Aorta (tissue), 5 donors: Measurements from ENCODE around the gene AGO1. TPM values are rescaled to one million over a fixed set of nuclear protein-coding genes. Genes with fewer than 3 reads are reported as not detected.

Source experiments
- ATAC-seq: fragments of 200-7000 bp; cut with Tn5 transposase; one replicate; pipeline ENCODE4 v1.9.1; 2022; ENCODE audit warnings: moderate library complexity; ENCODE audit not compliant: low FRiP score
- DNase-seq, 2 donors: peaks; one replicate each; pipeline ENCODE4 v3.0.0-alpha.2; 2020
- H3K27ac ChIP-seq, 2 donors: one replicate each; pipeline ENCODE4 v1.5.1; 2013; ENCODE audit warnings: low read length in 2 of 2, mild to moderate bottlenecking in 2 of 2, moderate library complexity in 2 of 2, control low read depth in 1 of 2, inconsistent platforms in 1 of 2, low read depth in 1 of 2
- H3K27me3 ChIP-seq, 2 donors: one replicate each; pipeline ENCODE4 v1.6.1; 2013; ENCODE audit warnings: control low read depth in 1 of 2, low read length in 1 of 2, mild to moderate bottlenecking in 1 of 2, moderate library complexity in 1 of 2; ENCODE audit not compliant: insufficient read depth in 2 of 2, control insufficient read depth in 1 of 2
- H3K36me3 ChIP-seq, 2 donors: one replicate each; pipeline ENCODE4 v1.6.1; 2013; ENCODE audit warnings: control low read depth in 1 of 2, low read length in 1 of 2, mild to moderate bottlenecking in 1 of 2; ENCODE audit not compliant: insufficient read depth in 2 of 2, control insufficient read depth in 1 of 2
- H3K4me1 ChIP-seq, 2 donors: one replicate each; pipeline ENCODE4 v1.6.1; 2013; ENCODE audit warnings: low read length in 2 of 2, control low read depth in 1 of 2, mild to moderate bottlenecking in 1 of 2, moderate library complexity in 1 of 2; ENCODE audit not compliant: insufficient read depth in 2 of 2, control insufficient read depth in 1 of 2
- H3K4me3 ChIP-seq, 2 donors: one replicate each; pipeline ENCODE4 v1.5.1; 2013; ENCODE audit warnings: low read length in 2 of 2, control low read depth in 1 of 2, mild to moderate bottlenecking in 1 of 2
- H3K9me3 ChIP-seq: one replicate; pipeline ENCODE4 v1.6.1; 2013; ENCODE audit warnings: mild to moderate bottlenecking, low read length; ENCODE audit not compliant: control insufficient read depth
- WGBS, 2 donors: extraction: QIAGEN DNeasy Blood & Tissue Kit; methylation state at CpG; one replicate each; pipeline ENCODE4 v1.1.7; 2013; 5-methylcytosine and 5-hydroxymethylcytosine counted together
- intact Hi-C, 2 donors: fragments of 100-400 bp; cut with DNase I; formaldehyde crosslinking; loops; one replicate each; pipeline versions ENCODE4 v1.14.2 to v1.15.0; 2022
- polyA plus RNA-seq, 2 donors: library from polyadenylated mRNA; stranded (reverse); fragments of 200-250 nt; gene quantifications; one replicate each; pipeline ENCODE4 v1.2.3, GENCODE V29; 2013
- total RNA-seq, 2 donors: library from RNA; stranded (reverse); fragmentation: NEBNext Ultra II Directional; extraction: Animal tissue kit (Norgen Biotek cat#: 25700); gene quantifications; one replicate each; pipeline ENCODE4 v1.2.1, GENCODE V29; 2021
- donor health status: healthy with polysubstance abuse.
- donor health status: Bipolar disorder and iron deficiency.
- donor health status: DM: no; HTN: no; CAD: no.
- donor health status: DM: no; HTN: no; CAD: no.
- donor health status: DM: yes; HTN: yes; CAD: no.

The AGO1 gene
- total and polyA plus RNA-seq, 4 donors, result 4.3 to 33.9 (median 16.0) TPM

GRCh38 chr1:35931446-35932157 lies 48.6 kb downstream of the AGO1 start:
- Histone ChIP-seq H3K9me3 (no peaks in the 10 kb centered on the region), H3K4me1 (no peaks in the 10 kb centered on the region), H3K36me3 (no peaks in the 10 kb centered on the region), H3K4me3 (peak overlapping the region; percentile 80 to 81), H3K27me3 (no peaks in the 10 kb centered on the region), H3K27ac (peak overlapping the region; percentile 83 to 94)
- DNase-seq (peak in 1 of 2 donors; percentile 79), ATAC-seq (no peak)
- intact Hi-C loops, result loop anchor here in 1 of 2 donors (5.0 kb wide), 1 partner anchor 156 kb away; the partner anchor contains the start of gene ADPRS
- 0% methylated on average over 28 of the region's 28 CpGs for WGBS, 2 donors

- no peaks in the 10 kb centered on the region for H3K27me3 ChIP-seq
- DNase-seq (no peak), ATAC-seq (no peak)
- intact Hi-C loops, result loop anchor here in 1 of 2 donors (5.0 kb wide), 1 partner anchor 155 kb away; the partner anchor contains the start of gene ADPRS
- no peaks in the 10 kb centered on the region for H3K36me3 ChIP-seq
- peak overlapping the region; percentile 80 to 81 for H3K4me3 ChIP-seq
- no peak overlapping the region for H3K27ac ChIP-seq
- WGBS, 2 donors, result 44 to 47% methylated on average over 7 of the region's 7 CpGs
- no peaks in the 10 kb centered on the region for H3K9me3 ChIP-seq
- H3K4me1 ChIP-seq, result no peaks in the 10 kb centered on the region
Measured at GRCh38 chr1:35932158-35932636, 49.2 kb downstream of the AGO1 start.

GRCh38 chr1:35932941-35933340 lies 49.9 kb downstream of the AGO1 start:
- Histone ChIP-seq H3K36me3 (no peaks in the 10 kb centered on the region), H3K4me1 (no peaks in the 10 kb centered on the region), H3K4me3 (no peak overlapping the region), H3K27me3 (no peaks in the 10 kb centered on the region), H3K27ac (no peak overlapping the region), H3K9me3 (no peaks in the 10 kb centered on the region)
- DNase-seq (no peak), ATAC-seq (no peak)
- intact Hi-C loops, result loop anchor here in 1 of 2 donors (5.0 kb wide), 1 partner anchor 154 kb away; the partner anchor contains the start of gene ADPRS

GRCh38 chr1:35935442-35936388 lies 52.7 kb downstream of the AGO1 start:
- 24 to 35% methylated on average over 2 of the region's 2 CpGs for WGBS, 2 donors
- DNase-seq (no peak), ATAC-seq (no peak)
- H3K27ac ChIP-seq, result no peak overlapping the region
- no peaks in the 10 kb centered on the region for H3K9me3 ChIP-seq
- H3K36me3 ChIP-seq, result no peaks in the 10 kb centered on the region
- H3K4me1 ChIP-seq, result no peaks in the 10 kb centered on the region
- no peak overlapping the region for H3K4me3 ChIP-seq
- intact Hi-C loops, result no loop called here
- H3K27me3 ChIP-seq, result no peaks in the 10 kb centered on the region

GRCh38 chr1:35936838-35937237 lies 53.8 kb downstream of the AGO1 start:
- Histone ChIP-seq H3K27me3 (no peaks in the 10 kb centered on the region), H3K27ac (no peak overlapping the region), H3K4me1 (no peaks in the 10 kb centered on the region), H3K4me3 (no peak overlapping the region), H3K9me3 (no peaks in the 10 kb centered on the region), H3K36me3 (no peaks in the 10 kb centered on the region)
- intact Hi-C loops, result no loop called here
- 95% methylated on average over 3 of the region's 3 CpGs for WGBS, 2 donors
- DNase-seq (no peak), ATAC-seq (no peak)

GRCh38 chr1:35939484-35939883 lies 56.5 kb downstream of the AGO1 start:
- no peaks in the 10 kb centered on the region for H3K36me3 ChIP-seq
- ATAC-seq (no peak), DNase-seq (no peak)
- no peak overlapping the region for H3K27ac ChIP-seq
- WGBS, 2 donors, result 95 to 98% methylated on average over 3 of the region's 3 CpGs
- intact Hi-C loops, result no loop called here
- no peak overlapping the region for H3K4me3 ChIP-seq
- no peaks in the 10 kb centered on the region for H3K9me3 ChIP-seq
- no peaks in the 10 kb centered on the region for H3K27me3 ChIP-seq
- peaks cover 0 to 2% of the 10 kb centered on the region in 2 donors for H3K4me1 ChIP-seq

GRCh38 chr1:35945327-35945726 lies 62.3 kb downstream of the AGO1 start:
- no peaks in the 10 kb centered on the region for H3K9me3 ChIP-seq
- DNase-seq (no peak), ATAC-seq (no peak)
- peaks cover 0 to 2% of the 10 kb centered on the region in 2 donors for H3K4me1 ChIP-seq
- no peak overlapping the region for H3K4me3 ChIP-seq
- intact Hi-C loops, result no loop called here
- H3K27me3 ChIP-seq, result no peaks in the 10 kb centered on the region
- 26 to 35% methylated on average over 2 of the region's 2 CpGs for WGBS, 2 donors
- peaks cover 0 to 4% of the 10 kb centered on the region in 2 donors for H3K36me3 ChIP-seq
- H3K27ac ChIP-seq, result no peak overlapping the region

GRCh38 chr1:35947547-35947946 lies 64.5 kb downstream of the AGO1 start:
- H3K27ac ChIP-seq, result no peak overlapping the region
- H3K4me1 ChIP-seq, result peaks cover 0 to 2% of the 10 kb centered on the region in 2 donors
- peaks cover 0 to 4% of the 10 kb centered on the region in 2 donors for H3K36me3 ChIP-seq
- intact Hi-C loops, result no loop called here
- H3K4me3 ChIP-seq, result no peak overlapping the region
- no peak for ATAC-seq
- WGBS, 2 donors, result 97 to 98% methylated on average over 2 of the region's 2 CpGs
- no peak for DNase-seq
- H3K9me3 ChIP-seq, result no peaks in the 10 kb centered on the region
- no peaks in the 10 kb centered on the region for H3K27me3 ChIP-seq
